Tibial artery (tissue), 4 donors: ENCODE measurements around the gene PITHD1.
"Not testable (repeated sequence)": the region's sequence is repeated elsewhere in the genome, so short reads cannot be mapped to it uniquely, and the experiment has no call there.

Experiments used
- DNase-seq, 2 donors: peaks; one replicate each; pipeline ENCODE4 v3.0.0-alpha.2; 2019
- H3K27ac ChIP-seq, 2 donors: fragments of 200-600 bp; sonication (generic) in 1 of 2; 1 replicate in 1 of 2; 2 replicates in 1 of 2; pipeline ENCODE4 v1.5.1; 2018 to 2019; ENCODE audit warnings: mild to moderate bottlenecking in 1 of 2
- H3K27me3 ChIP-seq, 2 donors: fragments of 200-600 bp; sonication (generic) in 1 of 2; one replicate each; pipeline versions ENCODE4 v1.5.1 to v1.6.0; 2016 to 2019
- H3K36me3 ChIP-seq, 3 donors: fragments of 200-600 bp; sonication (generic) in 2 of 3; one replicate each; pipeline ENCODE4 v1.5.1; 2016 to 2019; ENCODE audit warnings: mild to moderate bottlenecking in 2 of 3
- H3K4me1 ChIP-seq, 4 donors: fragments of 200-600 bp; sonication (generic) in 2 of 4; 1 replicate in 3 of 4; 2 replicates in 1 of 4; pipeline ENCODE4 v1.5.1; 2016 to 2019
- H3K4me3 ChIP-seq, 2 donors: fragments of 200-600 bp; sonication (generic) in 1 of 2; 1 replicate in 1 of 2; 2 replicates in 1 of 2; pipeline ENCODE4 v1.5.1; 2018 to 2019; ENCODE audit warnings: mild to moderate bottlenecking in 2 of 2
- H3K9me3 ChIP-seq, 3 donors: fragments of 200-600 bp; sonication (generic) in 1 of 3; one replicate each; pipeline ENCODE4 v1.5.1; 2016 to 2019
- intact Hi-C: fragments of 100-400 bp; cut with DNase I; formaldehyde crosslinking; loops from one replicate; pipeline ENCODE4 v1.15.0; 2023; ENCODE audit warnings: low total_unique reads
- TF ChIP-seq, protein P1 (sequence below), 2 experiments: fragments of 200-600 bp in 1 of 2; fragments of 450-650 bp in 1 of 2; IDR thresholded peaks; one replicate each; pipeline ENCODE4 v1.5.1; 2017 to 2019; ENCODE audit warnings: antibody characterized with exemption in 2 of 2, mild to moderate bottlenecking in 1 of 2, moderate library complexity in 1 of 2

Gene PITHD1

GRCh38 chr1:23817633-23818032, 39.4 kb downstream of the PITHD1 start:
- no peak for DNase-seq
- H3K9me3 ChIP-seq: no peaks in the 10 kb centered on the region
- H3K4me1 ChIP-seq: no peaks in the 10 kb centered on the region
- H3K36me3 ChIP-seq: peaks cover 38 to 78% (median 67%) of the 10 kb centered on the region in 3 donors
- no peak overlapping the region for H3K4me3 ChIP-seq
- TF ChIP-seq, protein P1, sequence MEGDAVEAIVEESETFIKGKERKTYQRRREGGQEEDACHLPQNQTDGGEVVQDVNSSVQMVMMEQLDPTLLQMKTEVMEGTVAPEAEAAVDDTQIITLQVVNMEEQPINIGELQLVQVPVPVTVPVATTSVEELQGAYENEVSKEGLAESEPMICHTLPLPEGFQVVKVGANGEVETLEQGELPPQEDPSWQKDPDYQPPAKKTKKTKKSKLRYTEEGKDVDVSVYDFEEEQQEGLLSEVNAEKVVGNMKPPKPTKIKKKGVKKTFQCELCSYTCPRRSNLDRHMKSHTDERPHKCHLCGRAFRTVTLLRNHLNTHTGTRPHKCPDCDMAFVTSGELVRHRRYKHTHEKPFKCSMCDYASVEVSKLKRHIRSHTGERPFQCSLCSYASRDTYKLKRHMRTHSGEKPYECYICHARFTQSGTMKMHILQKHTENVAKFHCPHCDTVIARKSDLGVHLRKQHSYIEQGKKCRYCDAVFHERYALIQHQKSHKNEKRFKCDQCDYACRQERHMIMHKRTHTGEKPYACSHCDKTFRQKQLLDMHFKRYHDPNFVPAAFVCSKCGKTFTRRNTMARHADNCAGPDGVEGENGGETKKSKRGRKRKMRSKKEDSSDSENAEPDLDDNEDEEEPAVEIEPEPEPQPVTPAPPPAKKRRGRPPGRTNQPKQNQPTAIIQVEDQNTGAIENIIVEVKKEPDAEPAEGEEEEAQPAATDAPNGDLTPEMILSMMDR (IDR thresholded peaks at IDR 0.05): no peak
- intact Hi-C loops: loop anchor here (10.0 kb wide), 1 partner anchor 97 kb away; the partner anchor contains the start of gene CNR2
- H3K27me3 ChIP-seq: no peaks in the 10 kb centered on the region
- no peak overlapping the region for H3K27ac ChIP-seq

DNA sequence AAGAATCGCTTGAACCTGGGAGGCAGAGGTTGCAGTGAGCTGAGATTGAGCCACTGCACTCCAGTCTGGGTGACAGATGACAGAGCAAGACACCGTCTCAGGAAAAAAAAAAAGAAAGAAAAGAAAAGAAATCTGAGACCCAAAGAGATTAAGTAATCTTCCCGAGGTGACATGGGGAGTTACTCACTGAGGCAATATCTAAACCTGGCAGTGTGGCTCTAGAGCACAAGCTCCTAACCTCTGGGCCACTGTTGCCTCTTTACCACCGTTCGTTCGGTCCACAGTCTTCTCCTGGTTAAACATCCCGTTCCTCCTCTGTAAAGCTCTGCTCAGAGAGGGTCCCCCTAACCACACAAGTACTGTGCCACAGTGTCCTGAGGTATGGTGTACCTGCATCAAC, 45.5 kb downstream of the PITHD1 start:
- no peaks in the 10 kb centered on the region for H3K9me3 ChIP-seq
- peaks cover 0 to 18% (median 6%) of the 10 kb centered on the region in 3 donors for H3K36me3 ChIP-seq
- H3K4me1 ChIP-seq: peaks cover 0 to 11% (median 9%) of the 10 kb centered on the region in 4 donors
- H3K4me3 ChIP-seq: no peak overlapping the region
- H3K27me3 ChIP-seq: no peaks in the 10 kb centered on the region
- TF ChIP-seq, protein P1 (IDR thresholded peaks at IDR 0.05): no peak
- no peak for DNase-seq
- H3K27ac ChIP-seq: no peak overlapping the region
- intact Hi-C loops: no loop called here

DNA sequence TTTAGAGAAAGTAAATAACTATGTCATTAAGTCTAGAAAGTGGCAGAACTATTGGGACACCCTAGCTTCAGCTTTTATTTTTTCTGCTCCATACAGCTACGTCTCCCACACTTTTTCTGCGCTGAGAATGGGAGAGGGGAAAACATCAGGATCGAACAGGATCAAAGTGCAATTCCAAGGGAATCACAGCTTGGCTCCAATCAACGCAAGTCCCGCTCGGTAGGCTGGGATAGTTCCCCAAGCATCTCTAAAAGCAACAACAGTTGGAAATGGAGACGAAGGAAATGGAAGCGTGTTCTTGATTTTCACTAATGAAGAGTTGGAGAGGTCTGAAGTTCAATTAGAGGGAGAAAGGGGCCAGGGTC, 46.5 kb downstream of the PITHD1 start:
- Histone ChIP-seq H3K27ac (peak overlapping the region; percentile 93 to 95), H3K4me1 (peaks cover 0 to 11% (median 9%) of the 10 kb centered on the region in 4 donors), H3K36me3 (peaks cover 0 to 10% (median under 1%) of the 10 kb centered on the region in 3 donors), H3K27me3 (no peaks in the 10 kb centered on the region), H3K9me3 (no peaks in the 10 kb centered on the region), H3K4me3 (peak overlapping the region; percentile 87 to 90)
- DNase-seq: no peak
- intact Hi-C loops: no loop called here
- TF ChIP-seq, protein P1 (IDR thresholded peaks at IDR 0.05): no peak

- Histone ChIP-seq H3K36me3 (peaks cover 0 to 5% (median 0%) of the 10 kb centered on the region in 3 donors), H3K9me3 (no peaks in the 10 kb centered on the region), H3K27me3 (no peaks in the 10 kb centered on the region), H3K4me3 (peak within 1 kb of the TSS; percentile 87 to 90), H3K4me1 (peaks cover 0 to 11% (median 9%) of the 10 kb centered on the region in 4 donors), H3K27ac (peak within 1 kb of the TSS; percentile 93 to 95)
- TF ChIP-seq, protein P1 (IDR thresholded peaks at IDR 0.05): peak in 1 of 2 experiments; percentile 4
- DNase-seq: peak; percentile 92 to 95
- intact Hi-C loops: no loop called here
These were observed 47.0 kb downstream of the PITHD1 start, which contains the start of gene HMGCL for GRCh38 chr1:23825076-23825761. Gene HMGCL (minus strand): TSS chr1:23825429. CDS start chr1:23825415, 14 bp downstream.

GRCh38 chr1:23825762-23826522, 47.7 kb downstream of the PITHD1 start:
- peak overlapping the region; percentile 93 to 95 for H3K27ac ChIP-seq
- no peaks in the 10 kb centered on the region for H3K36me3 ChIP-seq
- TF ChIP-seq, protein P1 (IDR thresholded peaks at IDR 0.05): no peak
- H3K4me3 ChIP-seq: peak overlapping the region; percentile 87 to 90
- peaks cover 0 to 11% (median 9%) of the 10 kb centered on the region in 4 donors for H3K4me1 ChIP-seq
- intact Hi-C loops: no loop called here
- no peaks in the 10 kb centered on the region for H3K27me3 ChIP-seq
- DNase-seq: no peak
- H3K9me3 ChIP-seq: no peaks in the 10 kb centered on the region

- intact Hi-C loops, H3K27me3 ChIP-seq, H3K4me3 ChIP-seq, H3K36me3 ChIP-seq, DNase-seq, H3K27ac ChIP-seq, H3K9me3 ChIP-seq: not testable (repeated sequence)
- H3K4me1 ChIP-seq: peaks cover 0 to 11% (median 9%) of the 10 kb centered on the region in 4 donors
These were observed 48.4 kb downstream of the PITHD1 start for GRCh38 chr1:23826590-23826989.
